Endometrium (tissue), 2 donors: ENCODE data around the gene CSNK1A1.
"Not testable (repeated sequence)": the region's sequence is repeated elsewhere in the genome, so short reads cannot be mapped to it uniquely, and the experiment has no call there.

ENCODE experiments used
- FAIRE-seq: peaks from 2 replicates; lab custom pipeline; 2012; peaks lifted over from hg19 to GRCh38; lab: Jason Lieb, UNC
- donor health status: control.
- donor health status: control.

CSNK1A1 gene

GRCh38 chr5:149551227-149552037 is at the start of gene CSNK1A1:
CSNK1A1 (minus strand) TSS chr5:149551439; CDS start chr5:149550964, 475 bp downstream.
- peak; percentile 80 for FAIRE-seq

GRCh38 chr5:149600932-149601331 is 49.7 kb upstream of the CSNK1A1 start:
- no peak for FAIRE-seq

GRCh38 chr5:149599375-149599774 is 48.1 kb upstream of the CSNK1A1 start:
- FAIRE-seq = no peak

GRCh38 chr5:149598966-149599365 is 47.7 kb upstream of the CSNK1A1 start:
- no peak for FAIRE-seq

DNA sequence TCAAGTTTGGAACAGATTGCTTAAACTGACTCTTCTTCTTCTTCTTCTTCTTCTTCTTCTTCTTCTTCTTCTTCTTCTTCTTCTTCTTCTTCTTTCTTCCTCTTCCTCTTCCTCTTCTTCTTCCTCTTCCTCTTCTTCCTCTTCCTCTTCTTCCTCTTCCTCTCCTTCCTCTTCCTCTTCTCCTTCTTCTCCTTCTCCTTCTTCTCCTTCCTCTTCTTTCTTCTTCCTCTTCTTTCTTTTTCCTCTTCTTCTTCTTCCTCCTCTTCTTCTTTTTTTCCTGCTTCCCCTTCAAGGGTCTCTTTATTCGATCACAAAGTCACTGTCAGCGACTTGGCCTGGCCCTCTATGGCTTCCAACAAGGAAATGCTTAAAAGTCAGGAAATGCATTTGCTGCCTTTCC is 47.0 kb upstream of the CSNK1A1 start:
- FAIRE-seq = not testable (repeated sequence)

- no peak for FAIRE-seq
Measured at GRCh38 chr5:149597618-149598017, 46.4 kb upstream of the CSNK1A1 start.

GRCh38 chr5:149596712-149597111 is 45.5 kb upstream of the CSNK1A1 start:
- no peak for FAIRE-seq

GRCh38 chr5:149595105-149595504 is 43.9 kb upstream of the CSNK1A1 start:
- not testable (repeated sequence) for FAIRE-seq

GRCh38 chr5:149594206-149594895 is 43.1 kb upstream of the CSNK1A1 start:
- no peak for FAIRE-seq

GRCh38 chr5:149593370-149593769 is 42.1 kb upstream of the CSNK1A1 start:
- FAIRE-seq = no peak

DNA sequence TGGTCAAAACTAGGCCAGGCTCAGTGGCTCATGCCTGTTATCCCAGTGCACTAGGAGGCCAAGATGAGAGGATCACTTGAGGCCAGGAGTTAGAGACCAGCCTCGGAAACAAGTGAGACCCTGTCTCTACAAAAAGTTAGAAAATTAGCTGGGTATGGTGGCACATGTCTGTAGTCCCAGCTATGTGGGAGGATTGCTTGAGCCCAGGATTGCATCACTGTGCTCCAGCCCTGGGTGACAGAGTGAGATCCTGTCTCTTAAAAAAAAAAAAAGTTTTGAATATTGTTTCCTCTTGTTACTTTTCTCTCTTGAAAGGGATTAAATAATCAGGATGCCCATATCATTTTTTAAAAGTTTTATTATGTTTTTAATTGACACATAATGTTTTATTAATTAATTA is 37.7 kb upstream of the CSNK1A1 start:
- FAIRE-seq = no peak

DNA sequence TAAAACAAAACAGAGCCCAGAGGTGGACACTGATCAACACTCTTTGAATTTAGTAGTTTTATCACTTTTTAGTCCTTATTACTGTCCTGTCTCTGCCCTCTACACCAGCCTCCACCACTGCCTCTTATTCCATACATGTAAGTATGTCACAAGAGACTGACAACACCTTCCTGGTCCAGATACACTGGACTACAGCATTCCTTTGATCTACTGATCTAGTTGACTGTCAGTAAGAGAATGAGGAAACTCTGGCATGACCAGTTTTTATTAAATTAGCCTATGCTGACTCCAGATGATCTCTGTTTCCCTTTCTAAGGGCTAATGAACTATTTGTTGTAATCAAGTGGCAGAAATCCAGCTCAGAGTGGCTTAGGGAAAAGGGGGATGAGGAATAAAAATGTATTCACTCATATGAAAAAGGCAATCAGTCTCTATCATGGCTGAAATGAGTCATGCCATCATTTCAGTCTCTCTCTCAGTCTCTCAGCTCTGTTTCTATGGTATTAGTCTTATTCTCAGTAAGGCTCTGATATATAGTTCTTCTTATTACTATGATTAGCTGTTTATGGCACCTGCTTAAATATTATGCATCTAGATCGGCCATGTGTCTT is 35.6 kb upstream of the CSNK1A1 start:
- FAIRE-seq = no peak

DNA sequence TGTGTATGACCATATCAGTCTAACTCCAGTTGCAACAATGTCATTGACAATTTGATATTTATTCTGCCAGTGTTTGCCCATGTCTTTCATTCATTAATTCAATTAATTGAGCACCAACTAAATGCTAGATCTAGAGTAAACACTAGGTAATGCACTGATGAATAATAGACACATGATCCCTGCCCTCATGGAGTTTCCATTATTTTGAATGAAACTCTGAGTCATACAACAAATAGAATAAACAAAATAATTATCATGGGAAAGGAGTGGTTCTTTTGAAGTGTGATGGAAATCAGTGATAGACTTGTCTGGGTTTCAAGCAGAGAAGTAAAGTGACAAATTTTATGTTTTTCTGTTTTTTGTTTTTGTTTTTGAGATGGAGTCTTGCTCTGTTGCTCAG is 34.7 kb upstream of the CSNK1A1 start:
- FAIRE-seq = no peak

DNA sequence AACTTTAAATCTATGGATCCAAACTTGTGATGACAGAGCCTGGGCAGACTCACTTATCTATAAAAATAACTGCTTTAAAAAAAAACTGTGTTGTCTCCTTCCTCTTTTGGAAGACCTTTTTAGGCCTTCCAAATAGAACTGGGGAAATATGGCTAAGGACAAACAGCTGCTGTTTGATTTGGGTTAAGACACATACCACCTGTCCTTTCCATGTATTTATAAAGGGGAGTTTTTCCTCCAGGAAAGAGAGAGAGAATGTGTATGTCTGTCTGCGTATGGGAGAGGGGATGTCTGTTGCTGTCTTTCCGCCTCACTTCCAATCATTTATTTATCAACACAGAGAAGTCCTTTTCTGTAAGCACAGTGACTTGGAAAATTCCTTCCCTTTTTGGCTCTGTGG is 32.9 kb upstream of the CSNK1A1 start:
- no peak for FAIRE-seq

DNA sequence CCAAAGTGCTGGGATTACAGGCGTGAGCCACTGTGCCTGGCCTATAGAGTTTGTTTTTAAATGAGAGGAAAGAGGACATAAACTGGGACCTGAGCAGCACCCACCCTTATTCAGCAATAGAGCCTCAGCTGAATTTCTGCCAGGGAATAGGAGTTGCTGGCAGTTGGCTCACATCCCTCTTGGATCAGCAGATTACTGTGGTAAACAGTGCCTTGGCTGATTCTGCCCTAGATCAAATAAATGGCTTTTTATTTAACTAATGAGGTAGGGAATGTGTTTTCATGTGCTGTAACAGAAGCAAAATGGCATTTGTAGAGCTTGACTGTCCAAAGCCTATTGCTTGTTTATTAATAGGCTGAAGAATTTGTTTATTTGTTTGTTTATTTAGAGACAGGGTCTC is 32.2 kb upstream of the CSNK1A1 start:
- FAIRE-seq = no peak

- FAIRE-seq = no peak
Measured at GRCh38 chr5:149581931-149582768, 30.9 kb upstream of the CSNK1A1 start.

- no peak for FAIRE-seq
Measured at GRCh38 chr5:149581192-149581861, 30.1 kb upstream of the CSNK1A1 start, which contains the start of gene ARHGEF37. ARHGEF37 (plus strand) TSS chr5:149581498; CDS start chr5:149597770, 16,272 bp downstream.

DNA sequence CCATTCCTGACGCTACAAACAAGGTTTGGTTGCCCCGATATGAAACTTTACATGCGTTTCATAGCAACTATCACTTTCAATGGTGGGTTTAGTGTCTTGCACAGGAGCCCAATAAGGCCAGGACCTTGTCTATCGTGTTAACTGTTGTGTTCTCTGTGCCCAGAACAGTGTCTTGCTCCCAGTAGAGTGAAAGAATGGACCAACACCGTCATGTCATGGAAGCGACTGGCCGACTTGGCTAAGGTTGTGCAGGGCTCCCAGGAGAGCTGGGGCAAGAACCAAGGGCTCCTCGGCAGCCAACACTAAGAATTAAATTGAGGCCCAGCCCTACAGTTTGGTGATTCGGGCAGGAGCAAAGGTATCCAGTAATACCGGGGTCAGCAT is 29.6 kb upstream of the CSNK1A1 start:
- no peak for FAIRE-seq

DNA sequence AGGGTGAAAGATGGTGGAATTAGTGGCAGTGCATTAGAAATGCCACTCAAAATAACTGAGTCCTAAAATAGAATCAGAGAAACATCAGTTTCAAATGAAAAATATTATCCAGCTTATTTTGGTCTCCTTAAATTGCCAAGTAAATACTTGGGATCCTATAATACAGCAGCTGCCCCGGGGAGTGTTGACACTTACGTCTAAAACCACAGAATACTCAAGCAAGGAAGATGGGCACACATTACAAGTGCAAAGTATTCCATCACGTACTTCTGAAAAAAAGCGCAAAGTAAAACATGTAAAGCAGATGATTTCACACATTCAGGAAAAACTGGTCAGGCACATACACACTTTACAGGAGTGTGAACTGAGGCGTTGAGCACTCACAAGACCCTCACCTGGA is 27.7 kb upstream of the CSNK1A1 start:
- FAIRE-seq = no peak

GRCh38 chr5:149576021-149576420 is 24.8 kb upstream of the CSNK1A1 start:
- FAIRE-seq = no peak

DNA sequence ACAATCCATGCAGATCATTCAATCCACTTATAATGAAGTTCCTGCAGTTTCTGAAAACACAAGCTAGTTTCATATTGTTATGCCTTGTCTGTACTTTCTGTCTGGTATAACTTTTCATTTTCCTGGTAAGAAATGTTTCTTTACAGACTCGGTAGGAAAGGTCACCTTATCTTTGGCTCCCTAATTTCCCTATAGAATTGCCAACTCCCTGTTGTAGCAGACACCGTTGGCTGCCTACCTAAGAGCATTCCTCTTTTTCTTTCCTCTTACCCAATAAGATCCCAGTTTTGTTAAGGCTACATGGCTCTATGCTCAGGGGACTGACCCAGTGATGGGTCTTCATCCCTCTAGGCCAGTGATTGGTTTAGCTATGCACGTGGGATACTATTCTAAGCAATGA is 23.9 kb upstream of the CSNK1A1 start:
- no peak for FAIRE-seq
